ENCODE results near the gene NCOR2.
A peak's percentile ranks its signal among the peaks of the same experiment; 100 is the strongest.

The NCOR2 gene

DNA sequence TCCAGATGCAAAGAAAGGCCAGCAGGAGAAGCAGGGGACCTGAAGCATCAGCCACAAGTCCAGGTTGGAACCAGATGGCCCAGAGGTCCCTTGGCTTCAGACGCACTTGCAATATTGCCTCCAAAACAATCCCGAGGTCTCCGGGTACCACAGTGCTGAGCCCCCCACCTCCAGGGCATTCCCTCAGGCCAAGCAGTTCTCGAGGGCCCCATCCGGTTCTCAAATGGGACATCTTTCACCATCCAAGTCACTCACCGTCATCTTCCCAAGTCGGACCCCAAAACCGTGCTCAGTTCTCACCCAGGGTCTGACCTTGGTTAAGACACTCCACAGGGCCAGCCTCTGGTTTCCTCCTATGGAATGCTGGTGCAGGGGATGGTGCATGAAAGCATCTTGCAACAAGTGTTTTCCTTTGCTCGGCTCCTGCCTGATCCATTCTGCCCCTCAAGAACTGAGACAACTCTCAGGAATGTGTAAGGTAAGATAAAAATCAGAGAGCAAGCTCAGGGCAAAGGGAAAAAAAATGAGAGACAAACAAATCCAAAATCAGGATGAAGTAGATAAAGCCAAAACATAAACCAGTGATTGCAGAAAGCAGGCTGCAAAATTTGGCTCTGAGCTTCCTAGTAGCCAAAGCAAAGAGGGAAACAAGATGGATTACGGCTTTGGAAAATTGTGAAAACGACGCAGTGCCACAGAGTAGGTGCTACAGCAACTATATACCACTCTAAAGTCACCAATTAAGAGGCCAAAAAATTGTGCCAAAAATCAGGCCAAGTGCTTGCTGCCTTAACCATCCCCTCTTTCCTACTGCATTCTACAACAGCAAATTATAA lies 8.0 kb downstream of the NCOR2 start:
- no peak for DNase-seq (ENCODE audit: low spot score)

DNA sequence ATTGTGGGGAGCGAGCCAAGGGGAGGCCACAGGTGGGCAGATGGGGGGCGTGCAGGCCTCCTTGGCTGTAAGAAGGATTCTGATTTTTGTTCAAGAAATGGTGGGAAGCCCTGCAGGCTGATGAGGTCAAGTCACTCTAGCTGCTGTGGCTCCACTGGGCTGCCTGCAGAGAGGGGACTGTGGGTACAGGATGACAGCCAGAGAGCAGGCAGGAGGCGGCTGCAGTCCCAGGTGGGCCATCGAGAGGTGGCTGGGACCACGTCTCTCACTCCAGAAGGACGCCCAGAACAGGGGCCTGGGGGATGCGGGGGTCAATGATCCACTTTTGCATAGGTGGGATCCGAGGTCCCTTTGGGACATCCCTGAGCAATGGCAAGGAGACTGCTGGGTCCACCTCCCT lies 9.1 kb downstream of the NCOR2 start:
- no peak for DNase-seq (ENCODE audit: low spot score)

DNA sequence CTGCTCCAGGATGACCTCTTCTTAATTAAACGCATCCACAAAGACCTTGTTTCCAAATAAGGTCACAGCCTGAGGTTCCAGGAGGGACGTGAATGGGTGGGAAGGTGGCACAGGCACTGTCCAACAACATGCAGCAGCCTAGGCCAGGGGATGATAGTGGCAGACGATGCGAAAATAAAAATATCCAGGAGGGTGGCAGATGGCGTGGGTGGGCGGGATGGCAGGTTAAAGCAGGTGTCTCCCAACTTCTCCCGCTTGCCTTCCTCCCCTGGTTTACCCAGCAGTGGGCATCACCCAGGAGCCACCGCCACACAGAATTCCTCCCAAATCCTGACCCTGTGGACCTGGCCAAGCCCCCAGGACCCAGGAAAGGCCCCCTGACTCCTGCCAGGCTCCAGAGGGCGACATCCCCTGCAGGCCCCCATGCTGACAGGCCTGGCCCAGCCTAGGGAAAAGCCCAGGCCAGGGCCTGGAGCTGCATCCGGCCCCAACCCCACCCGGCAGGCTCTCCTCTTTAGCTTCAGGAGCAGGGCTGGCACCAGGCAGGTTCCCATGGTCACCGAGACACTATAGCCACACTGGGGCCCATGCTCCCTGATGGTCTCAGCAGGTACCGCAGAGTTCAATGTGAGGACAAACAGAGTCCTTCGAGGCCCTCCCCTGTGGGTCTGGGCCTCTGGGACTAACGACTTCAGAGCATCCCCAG lies 9.7 kb downstream of the NCOR2 start:
- DNase-seq (ENCODE audit: low spot score), result no peak

DNA sequence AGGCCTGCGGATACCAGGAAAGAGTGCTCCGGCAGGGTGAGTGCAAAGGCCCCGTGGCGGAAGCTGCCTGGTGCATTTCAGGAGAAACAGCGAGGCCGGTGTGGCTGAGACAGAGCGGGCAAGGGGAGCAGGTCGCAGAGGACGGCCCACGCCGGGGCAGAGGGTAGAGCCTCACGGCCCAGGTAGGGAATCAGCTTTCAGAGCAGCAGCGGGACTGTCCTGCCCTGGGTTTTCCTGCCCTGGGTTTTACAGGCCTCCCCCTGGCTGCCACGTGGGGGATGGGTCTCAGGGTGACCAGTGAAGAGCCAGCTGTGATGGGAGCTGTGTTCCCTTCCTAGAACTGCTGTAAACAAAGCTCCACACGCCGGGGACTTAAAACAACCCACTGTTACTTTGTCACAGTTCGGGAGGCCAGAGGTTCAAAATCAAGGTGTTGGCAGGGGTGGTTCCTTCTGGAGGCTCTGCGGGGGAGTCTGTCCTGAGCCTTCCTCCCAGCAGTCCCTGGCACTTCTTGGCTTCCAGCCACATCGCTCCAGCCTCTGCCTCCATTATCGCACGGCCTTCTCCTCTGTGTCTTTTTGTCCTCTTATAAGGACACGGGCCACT lies 10.4 kb downstream of the NCOR2 start:
- DNase-seq (ENCODE audit: low spot score), result no peak

DNA sequence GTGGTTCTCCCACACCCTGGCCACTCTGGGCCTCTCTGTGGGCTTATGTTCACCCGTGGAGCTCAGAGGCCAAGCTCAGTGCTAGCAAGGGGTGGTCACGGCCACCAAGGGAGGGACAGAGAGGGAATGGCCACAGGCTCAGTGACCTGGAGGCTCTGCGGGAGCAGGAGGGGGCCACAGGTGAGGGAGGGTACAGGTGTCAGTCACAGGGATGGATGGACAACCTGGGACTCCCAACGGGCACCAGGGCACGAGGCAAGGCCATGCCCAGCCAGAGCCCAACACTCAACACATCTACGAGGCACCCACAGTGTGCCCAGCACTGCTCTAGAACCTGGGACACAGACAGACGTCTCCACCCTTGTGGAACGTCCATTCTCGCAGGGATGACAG lies 11.3 kb downstream of the NCOR2 start:
- no peak for DNase-seq (ENCODE audit: low spot score)

DNA sequence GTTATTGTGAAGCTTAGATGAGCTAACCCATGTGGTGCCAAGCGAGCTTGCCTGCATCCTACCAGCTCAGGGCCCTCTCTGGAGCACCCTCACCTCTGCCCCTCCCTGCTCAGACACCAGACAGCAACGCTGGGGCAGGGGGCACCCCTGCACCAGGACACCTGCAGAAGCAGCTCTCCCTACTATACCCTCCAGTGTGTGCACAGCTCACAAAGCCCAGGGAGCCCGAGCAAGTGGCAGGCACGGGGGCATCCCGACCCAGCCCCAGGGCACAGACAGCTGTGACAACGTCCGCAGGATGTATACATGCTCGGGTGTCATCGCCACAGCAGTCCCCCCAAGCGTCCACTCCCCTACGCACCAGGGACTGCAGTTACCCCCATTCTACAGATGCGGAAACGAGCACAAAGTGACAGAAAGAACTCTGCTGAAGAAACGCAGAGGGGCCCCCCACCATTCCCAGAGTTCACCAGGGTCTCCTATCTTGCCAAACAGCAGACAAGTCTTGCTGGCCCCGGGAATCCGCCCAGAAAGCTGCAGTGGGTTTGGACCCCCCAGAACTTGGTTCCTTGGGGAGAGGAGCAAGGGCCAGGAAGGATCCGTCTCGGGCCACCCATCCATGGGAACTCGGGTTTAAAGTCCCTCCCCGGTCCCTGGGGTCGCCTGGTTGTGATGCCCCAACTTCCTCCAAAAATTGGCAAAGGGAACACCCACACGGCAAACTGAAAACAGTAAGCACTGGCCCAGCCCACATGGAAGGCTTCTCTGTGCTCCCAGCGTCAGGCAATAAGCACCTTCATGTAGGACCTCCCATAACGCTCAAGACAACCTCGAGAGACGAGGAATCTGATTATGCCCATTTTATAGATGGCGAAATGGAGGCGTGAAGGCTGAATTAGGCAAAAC lies 12.0 kb downstream of the NCOR2 start:
- no peak for DNase-seq (ENCODE audit: low spot score)

DNA sequence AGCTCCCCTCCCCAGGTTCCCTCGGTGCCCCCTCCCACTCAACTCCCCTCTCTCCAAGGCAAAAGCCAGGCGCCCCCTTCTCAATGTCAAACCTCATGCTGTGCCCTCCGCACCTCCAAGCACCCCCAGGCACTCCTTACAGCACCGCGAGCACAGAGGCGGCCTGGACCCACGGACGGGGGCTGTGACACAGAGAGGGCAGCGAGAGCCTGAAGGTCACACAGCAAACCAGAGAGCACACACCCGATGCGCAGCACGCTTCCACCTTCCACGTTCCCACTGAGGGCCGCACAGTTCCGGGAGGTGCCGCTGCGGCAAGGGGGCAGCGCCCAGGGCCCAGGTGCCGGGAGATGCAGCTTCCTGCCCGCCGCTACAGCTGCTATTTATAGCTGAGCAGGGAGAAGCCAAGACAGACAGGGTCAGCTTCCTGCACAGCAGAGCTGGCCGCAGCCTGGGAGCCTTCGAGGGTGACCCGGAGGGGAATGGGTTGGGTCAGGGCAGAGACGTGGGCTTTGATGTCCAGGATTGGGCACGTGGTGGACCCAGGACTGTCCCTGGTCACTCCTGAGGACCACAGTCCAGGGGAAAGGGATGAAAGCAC lies 12.9 kb downstream of the NCOR2 start:
- no peak for DNase-seq (ENCODE audit: low spot score)

DNA sequence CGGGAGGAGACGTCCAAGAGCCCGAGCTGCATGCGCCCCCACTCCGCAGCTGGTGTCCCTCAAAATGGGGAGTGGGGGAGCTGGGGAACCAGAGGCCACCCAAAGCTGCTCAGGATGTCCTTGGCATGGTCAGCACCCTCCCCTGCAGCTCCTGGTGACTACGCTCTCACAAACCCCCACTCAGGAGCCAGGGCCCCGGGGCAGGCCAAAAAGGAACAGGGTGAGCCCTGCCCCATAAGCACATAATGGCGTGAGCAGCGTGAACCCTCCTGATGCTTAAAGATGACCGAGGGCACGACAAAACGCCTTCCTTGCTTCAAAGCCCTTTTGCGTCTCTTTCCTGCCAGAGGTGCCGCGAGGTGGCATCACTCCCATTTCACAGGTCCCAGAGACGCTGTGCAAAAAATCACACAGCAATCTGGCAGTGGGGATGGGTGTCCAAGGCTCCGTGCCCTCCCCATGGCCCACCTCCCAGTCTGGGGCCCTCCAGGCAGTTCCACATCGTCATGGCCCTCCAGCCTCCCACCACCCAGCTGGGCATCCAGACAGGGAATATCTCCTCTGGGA lies 13.5 kb downstream of the NCOR2 start:
- no peak for DNase-seq (ENCODE audit: low spot score)

DNA sequence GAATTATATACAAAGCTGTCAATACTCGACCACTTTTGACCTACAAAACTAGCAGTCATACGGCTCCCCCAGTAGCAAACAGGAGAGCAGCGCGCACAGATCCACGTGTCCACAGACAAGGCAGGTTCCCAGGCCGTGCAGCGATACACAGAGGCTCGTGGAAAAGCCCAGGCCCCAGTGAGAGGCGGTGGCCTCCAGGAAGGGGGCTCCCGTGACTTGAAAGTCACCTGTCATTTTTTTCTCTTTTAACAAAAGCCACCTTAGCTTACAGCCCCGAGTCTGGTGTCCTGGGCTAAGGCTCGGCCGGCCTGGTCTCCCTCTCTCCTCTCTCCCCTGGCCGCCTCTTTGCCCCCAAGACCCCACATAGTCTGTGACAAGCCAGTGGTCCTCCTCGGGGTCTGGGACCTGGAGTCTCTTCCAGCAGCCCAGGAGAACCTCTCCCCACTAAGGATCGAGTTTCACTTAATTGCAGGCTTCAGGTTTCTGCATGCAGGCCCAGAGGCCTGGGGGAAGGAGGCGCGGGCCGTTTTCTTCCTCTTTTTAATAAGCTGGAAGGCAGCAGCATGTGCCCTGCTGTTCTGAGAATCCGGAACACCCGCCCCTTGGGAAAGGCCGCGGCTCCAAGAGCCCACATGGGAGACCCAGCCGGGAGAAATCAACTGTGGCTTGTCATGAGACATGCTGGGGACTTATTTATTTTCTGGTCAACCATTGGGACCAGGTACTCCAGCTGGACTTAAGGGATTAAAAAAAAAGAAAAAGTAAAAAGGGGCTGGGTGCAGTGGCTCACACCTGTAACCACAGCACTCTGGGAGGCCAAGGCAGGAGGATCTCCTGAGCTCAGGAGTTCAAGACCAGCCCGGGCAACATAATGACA lies 15.9 kb downstream of the NCOR2 start:
- DNase-seq (ENCODE audit: low spot score), result no peak

DNA sequence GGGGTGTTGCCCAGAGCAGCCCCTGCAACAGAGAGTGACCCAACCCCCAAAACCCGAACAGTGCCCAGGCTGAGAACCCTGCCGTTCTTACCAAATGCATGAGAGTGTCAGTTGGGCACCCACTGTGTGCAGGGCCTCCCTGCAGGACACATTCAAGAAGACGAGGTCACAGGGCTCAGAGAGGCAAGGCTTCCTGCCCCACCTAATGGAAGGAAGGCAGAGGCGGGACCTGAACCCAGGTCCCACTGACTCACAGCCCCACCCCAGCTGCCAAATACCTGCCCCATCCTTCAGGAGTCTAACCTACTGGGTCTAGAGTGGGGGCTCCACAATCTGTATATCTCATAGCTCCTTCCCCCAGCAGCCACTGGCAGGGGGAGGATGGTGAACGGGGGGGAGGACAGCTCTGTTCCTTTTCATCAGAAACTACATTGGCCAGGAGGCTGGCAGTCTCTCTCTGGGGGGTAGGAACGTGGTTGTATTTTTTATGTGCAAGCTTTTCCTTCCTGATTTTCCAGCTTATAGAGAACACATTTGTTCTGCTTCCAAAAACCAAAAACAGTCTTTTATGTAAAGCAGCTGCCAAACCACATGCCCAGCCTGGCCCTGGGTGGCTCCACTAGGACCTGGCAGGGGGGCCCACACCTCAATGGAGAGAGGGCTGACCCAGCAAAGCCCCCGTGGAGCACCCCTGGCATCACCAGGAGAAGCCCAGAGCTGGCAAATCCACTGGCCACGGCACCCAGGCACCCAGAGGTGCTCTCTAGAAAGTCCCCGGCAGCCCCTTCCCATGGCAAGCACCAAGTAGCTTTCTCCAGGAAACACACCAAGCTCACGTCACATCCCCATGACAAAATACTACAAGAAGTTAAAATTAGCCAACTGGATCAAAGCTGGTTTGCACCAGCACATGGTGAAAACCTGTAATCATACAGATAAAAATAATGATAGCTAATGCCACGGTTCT lies 17.0 kb downstream of the NCOR2 start:
- no peak for DNase-seq (ENCODE audit: low spot score)

DNA sequence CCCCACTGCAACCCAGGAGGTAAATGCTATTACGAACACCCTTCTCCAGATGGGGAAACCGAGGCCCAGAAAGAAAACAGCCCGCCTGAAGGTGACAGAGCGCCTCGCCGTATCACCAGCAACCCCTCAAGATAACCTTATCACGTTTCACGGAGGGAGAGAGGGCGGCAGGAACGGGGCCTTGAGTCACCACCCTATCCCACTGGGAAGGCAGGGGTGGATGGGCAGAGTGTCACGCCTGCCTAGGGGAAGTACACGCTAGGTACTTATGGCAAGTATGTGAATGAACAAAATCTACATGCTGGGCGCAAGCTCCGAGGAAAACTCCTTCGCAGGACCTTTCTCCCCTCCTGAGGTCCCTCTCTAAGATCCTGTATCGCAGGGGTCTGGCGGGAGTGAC lies 17.8 kb downstream of the NCOR2 start:
- no peak for DNase-seq (ENCODE audit: low spot score)

DNA sequence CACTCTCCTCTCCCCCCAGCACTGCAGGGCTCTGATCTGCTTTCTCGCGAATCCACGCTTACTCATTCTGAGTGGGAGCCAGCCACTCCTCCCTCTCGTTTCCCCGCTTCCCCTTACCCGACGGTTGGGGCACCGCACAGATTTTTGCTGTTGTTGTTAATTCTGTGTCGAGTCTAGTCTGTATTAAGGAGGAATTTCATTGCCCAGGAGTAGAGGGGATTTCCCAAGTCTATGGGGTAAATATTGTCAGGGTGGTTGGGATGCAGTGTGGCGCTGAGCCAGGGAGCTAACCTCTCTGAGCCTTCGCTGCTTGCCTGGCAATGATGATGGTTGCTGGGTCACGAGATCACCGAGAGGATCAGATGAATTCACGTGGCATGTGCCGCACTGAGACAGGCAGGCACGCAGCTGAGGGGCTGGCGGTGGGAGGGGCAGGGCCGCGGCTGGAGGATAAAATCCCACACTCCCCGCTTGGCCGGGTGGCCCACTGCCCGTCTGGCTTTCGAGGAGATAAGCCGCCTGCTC lies 18.5 kb downstream of the NCOR2 start:
- peak; percentile 71 for DNase-seq (ENCODE audit: low spot score)

DNA sequence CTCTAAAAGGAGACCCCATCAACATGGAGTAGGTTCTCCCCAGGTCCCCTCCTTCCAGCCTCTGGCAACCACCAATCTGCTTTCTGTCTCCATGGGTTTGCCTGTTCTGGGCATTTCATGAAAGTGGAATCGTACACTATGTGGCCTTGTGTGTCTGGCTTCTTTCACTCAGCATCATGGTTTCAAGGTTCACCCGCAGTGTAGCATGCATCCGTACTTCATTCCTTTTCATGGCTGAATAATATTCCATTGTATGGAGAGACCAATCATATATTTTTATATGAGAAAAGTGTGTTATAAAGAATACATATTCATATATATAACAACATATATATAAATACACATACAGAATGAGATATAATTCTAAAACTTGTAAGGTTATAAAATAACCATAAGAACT lies 19.8 kb downstream of the NCOR2 start:
- no peak for DNase-seq (ENCODE audit: low spot score)

DNA sequence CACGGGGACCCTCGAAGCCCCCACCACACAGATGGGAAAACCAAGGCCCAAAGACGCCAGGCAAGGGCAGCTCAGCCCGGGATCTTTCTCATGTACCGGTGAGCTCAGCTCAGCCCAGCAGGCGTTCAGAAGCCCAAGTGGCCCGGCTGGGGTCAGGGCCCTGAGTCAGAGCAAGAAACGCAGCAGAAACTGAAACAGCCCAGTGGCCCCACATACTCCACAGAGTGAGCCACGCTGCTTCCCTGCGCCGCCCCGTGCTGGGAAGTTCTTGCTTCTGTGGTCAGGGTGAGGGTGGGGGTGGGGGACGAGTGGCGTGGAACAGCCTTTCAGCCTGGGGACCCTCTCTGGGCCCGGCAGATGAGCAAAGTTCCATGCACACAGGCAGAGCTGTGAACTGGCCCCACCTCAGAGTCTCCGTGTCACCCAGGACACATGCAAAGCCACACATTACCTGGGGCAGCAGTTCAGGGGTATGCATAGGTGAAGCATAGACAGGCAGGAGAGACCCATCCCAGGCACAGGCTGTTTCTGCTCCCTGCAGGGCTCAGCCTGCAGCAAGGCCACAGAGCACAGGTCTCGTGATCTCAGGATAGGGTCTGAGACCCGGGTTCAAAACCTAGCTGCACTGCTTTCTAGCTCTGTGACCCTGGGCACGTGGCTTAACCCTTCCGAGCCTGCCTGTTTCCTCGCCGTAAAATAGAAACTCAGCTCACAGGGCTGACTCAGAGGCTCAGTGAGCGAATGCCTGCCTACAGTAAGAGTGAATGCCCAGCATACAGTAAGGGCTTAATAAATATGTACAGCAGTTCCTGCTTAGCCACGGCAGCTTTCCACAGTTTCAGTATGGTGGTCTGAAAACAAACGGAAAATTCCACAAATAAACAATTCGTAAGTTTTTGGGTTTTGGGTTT lies 21.6 kb downstream of the NCOR2 start:
- no peak for DNase-seq (ENCODE audit: low spot score)

DNA sequence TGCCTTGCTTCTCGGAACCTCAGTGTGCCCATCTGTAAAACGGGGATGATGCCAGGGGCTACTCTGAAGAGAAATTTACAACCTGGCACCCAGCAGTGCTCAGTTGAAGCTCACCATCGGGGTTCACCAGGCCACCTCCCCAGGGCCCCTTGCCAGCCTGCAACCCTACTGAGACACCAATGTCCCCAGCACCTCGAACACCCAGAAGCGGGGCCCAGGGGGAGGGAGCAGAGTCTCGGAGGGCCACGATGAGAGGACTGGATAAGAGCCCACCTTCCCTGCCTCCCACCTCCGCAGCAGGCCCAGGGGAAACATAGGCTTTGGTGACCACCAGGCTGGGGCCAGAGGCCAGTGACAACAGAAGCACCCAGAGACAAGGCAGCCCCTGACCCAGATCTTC lies 22.4 kb downstream of the NCOR2 start:
- DNase-seq (ENCODE audit: low spot score), result no peak

DNA sequence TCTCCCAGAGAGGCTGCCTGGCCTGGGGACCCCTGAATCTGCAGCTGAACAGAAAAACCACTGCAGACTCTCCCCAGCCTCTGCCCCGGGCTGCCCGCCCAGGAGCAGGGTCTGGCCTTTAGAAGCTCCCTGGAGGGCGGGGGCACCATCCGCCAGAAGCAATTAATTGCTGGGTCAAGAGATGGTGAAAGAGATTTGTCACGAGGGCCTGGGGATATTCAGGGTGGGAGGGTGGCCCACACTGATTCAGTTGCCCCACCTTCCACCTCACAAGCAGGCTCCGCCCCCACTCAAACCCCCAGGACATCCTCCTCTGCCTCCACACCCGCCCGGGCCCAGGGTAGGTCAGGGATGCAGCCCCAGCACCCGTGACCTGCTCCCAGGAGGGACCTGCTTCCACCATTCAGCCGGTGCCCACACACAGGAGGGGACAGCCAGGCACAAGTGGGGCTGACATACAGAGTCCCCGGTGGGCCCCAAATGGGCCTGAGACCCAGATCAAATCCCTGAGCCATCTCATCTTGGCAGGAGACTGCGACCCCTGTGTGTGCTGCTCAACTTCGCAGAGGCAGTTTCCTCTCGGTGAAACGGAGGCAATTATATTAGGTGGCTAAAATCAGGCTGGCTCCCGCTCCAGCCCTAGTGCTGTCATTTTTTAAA lies 23.0 kb downstream of the NCOR2 start:
- no peak for DNase-seq (ENCODE audit: low spot score)

DNA sequence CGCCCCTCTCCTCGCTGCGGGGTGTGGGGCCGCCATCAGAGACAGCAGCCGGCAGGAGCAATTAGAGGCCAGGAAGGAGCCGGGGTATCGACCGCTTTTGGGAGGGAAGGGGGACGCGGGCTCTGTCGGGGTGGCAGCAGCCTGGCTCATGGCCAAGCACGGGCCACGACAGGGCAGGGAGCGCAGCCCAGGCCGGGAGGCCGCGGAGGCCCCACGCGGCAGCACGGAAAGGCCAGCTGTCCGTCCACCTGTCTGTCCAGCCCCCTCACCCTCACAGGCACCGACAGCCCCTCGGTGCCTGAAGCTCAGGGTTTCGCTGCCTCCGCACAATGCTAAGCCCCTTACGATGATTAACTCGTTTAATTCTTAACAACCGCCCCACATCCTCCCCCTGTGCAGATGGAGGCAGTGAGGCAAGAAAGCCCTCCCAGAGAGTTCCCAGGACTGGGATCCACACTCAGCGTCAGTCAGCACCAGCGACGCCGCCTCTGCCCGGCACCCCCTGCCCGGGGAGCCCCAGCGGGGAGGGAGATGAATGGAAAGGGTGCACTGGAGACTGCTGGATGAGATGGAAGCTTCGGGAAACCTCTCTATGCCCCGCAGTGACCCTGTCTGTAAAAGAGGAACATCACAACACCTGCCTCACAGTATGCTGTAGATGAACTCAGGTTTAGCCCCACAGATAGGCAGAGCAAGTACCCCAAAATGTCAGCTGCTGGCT lies 23.7 kb downstream of the NCOR2 start:
- DNase-seq (ENCODE audit: low spot score), result no peak

Data from AG08395 (cell line).